Stimulated activated CD4-positive, alpha-beta T cell treated with anti-CD3 and anti-CD28 coated beads, Interleukin-15, amount 100 ng/mL, for 24 hours (primary cell): Measurements from ENCODE around the gene AKAP8L.
A peak's percentile ranks its signal among the peaks of the same experiment; 100 is the strongest.
"Not testable (repeated sequence)": the region's sequence is repeated elsewhere in the genome, so short reads cannot be mapped to it uniquely, and the experiment has no call there.

Experiments used
- DNase-seq: peaks from one replicate; pipeline ENCODE4 v3.0.0-alpha.2; 2020

The AKAP8L gene

GRCh38 chr19:15412832-15413231 lies 6.0 kb downstream of the AKAP8L start:
- no peak for DNase-seq

DNA sequence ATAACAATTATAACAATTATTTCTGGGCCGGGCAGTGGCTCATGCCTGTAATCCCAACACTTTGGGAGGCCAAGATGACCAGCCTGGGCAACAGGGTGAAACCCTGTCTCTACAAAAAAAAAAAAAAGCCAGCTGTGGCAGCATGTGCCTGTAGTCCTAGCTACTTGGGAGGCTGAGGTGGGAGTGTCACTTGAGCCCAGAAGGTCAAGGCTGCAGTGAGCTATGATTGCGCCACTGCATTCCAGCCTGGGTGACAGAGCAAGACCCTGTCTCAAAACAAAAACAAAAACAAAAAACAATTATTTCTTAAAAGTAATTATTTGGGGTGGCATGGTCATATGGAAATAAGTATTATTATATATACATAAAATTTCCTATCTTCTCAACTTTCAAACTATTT lies 7.4 kb downstream of the AKAP8L start:
- not testable (repeated sequence) for DNase-seq

- no peak for DNase-seq
These were observed 14.0 kb downstream of the AKAP8L start for GRCh38 chr19:15404780-15405211.

DNA sequence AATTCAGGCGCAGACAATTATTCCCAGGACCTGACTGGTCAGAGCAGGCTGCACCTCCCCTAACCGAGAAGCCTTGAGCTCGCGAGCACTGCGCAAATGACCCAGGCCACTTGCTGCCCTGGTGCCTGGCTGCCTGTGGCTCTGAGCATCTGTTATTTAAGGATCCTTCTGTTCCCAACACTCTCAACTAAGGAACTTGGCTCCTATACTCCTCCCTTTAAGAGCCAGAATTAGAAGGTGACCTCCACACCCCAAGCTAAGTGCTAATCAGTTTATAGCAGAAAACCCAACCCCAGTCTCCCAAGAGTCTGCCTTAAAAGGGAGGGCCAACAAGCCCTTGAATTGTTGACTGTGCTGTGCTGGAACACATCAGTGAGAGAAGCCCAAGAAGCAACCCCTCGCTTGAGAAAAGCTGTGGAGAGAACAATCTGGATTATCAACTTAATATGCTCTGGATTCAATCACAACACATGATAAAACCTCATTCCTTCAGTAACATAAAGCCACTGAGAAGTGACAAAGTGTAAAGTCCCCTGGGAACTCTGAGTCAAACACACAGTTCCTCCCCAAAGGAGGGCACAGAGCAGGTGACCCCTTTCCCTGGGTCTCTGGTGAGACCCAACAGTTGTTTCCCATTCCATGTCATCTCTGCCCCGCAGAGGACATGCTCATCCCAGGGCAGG lies 14.6 kb downstream of the AKAP8L start:
- DNase-seq, result no peak

DNA sequence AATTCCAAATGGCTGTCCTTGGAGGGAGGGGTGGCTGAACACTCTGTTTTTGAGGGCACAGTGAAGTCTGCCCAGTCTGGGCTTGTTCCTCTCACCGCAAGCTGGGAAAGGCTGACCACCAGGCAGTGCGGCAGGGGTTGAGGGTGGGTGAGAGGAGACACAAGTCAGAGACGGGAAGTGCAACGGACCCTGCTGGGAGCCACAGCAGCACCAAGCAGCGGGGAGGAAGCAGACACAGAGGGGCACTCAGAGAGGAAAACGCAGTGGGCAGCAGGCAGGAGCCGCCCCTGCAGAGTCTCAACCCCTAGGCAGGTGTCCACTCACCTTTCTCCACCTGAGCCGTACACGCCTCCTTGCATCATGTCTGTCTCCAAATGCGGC lies 15.6 kb downstream of the AKAP8L start:
- no peak for DNase-seq

GRCh38 chr19:15402411-15403150 lies 16.2 kb downstream of the AKAP8L start:
- DNase-seq, result no peak

GRCh38 chr19:15401397-15401710 lies 17.4 kb downstream of the AKAP8L start:
- no peak for DNase-seq

DNA sequence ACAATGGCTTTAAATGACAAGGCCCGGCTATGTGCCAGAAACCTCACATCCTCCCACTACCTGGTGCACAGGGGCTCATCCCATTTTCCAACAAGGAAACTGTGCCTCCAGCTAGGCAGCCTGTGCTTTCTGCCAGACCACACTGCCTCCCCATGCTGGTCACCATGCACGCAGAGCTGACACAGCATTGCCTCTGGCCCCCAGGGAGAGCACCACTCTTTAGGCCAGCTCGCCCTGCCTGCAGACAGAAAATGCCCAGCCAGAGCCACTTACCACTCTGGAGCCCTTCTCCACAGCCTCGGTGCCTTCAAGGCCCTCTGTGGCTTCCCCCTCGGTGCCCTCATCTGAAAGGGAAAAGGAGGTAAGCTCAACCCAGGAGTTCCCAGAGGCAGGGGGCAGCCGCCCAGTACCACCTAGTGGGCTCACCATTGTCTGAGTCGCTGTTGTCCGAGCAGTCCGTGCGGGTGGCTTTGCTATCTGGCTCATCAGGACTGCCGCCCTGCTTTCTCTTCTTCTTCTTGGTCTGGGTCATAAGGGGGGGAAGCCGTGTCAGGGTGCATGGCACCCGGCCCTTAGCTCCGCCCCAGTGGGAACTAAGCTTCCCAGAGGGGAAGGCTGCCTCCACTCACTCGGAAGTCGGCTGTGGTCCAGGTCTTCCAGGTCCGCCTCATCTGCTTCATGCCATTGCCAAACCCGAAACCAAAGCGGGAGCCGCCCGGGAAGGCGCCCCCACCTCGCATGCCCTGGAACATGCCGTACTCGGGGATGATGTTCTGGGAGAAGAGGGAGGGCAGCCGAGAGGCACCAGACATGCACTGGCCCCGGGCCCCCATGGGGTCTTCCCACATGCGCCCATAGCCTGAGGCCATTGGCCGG lies 18.0 kb downstream of the AKAP8L start:
- no peak for DNase-seq

- no peak for DNase-seq
These were observed 19.2 kb downstream of the AKAP8L start for GRCh38 chr19:15399635-15400034.

GRCh38 chr19:15399234-15399515 lies 19.6 kb downstream of the AKAP8L start:
- no peak for DNase-seq

DNA sequence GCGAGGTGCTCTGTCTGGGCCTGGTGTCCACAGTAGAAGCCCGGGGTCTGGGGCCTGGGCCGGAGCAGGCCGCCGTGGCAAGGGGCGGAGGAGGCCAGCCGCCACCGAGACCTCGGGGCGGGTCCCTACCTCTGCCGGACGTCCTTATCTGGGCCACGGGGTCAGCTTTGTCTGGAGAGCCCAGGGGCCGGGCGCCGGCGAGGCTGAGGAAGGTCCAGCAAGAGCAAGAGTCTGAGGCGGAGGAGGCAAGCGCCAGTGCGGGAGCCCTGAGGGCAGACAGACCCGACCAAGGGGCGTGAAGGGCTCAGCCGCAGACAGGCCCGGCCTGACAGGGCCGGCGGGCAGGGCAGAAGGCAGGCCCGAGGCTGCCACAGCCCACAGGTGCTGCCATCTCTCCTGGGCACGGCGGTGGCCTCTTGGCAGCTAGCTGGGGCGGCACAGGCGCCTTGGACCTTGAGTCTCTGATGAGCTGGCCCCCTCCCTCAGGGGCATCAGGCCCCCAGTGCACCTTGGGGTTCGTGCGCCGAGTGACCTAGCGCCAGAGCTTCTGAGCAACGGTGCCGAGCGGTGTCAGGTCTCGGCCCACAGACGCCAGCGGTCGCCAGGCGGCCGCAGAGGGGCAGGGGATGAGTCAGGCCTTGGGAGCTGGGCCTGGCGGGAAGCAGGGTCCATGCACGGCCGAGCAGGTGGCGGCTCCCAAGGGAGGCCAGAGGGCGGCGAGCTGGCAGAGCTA lies 20.1 kb downstream of the AKAP8L start:
- no peak for DNase-seq

DNA sequence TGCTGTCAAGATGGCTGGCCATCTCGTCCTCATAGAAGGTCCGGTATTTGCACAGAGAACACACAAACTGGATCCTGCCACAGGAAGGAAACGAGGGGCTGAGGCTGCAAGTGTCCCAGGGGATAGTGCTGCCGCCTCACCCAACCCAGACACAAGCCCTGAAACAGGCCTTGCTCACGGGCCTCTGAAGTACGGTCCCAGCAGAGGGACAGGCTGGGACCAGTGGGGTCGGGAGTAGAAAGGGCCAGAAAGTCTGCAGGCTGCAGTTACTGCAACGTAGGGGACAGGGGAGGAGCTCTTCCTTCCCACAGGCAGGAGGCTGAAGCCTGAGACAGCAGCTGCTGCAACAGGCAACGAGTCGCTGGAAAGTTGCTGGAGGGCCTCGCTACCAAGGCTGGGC lies 21.0 kb downstream of the AKAP8L start:
- DNase-seq, result no peak

DNA sequence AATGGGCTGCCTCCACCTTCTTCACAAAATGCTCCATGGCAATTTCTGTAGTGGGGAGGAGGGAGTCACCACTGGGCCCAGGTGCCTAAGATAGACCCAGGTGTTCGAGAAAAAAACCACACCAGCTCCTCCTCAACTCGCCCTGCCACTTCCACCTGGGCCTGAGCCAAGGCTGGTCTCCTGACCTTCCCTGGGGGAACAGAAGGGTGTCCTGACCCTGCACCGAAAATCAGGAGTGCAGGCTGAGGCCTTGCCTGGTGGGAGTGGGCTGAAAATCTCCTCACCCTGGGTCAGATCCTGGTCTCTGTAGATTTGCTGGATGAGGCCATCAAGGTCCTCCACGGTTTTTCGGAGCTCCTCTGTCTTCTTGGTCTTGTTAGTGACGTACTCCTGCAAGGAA lies 21.6 kb downstream of the AKAP8L start:
- no peak for DNase-seq

DNA sequence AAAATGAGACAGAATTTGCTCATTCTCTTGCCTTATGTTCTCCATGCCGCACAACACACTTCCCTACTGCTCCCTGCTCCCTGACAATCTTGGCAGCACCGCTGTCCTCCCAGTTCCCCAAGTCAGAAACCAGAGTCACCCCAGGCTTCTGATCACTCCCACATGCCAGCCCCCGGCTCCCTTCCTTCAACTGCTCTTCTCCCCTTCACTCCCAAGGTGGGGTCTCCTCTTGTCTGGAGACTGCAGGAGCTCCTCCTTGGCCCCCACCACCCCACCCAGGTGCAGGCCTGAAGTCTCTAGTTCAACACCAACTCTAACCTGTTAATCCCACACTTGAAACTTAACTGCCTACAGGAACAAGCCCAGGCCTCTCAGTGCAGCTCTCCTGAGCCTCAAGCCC lies 22.4 kb downstream of the AKAP8L start:
- DNase-seq, result no peak

DNA sequence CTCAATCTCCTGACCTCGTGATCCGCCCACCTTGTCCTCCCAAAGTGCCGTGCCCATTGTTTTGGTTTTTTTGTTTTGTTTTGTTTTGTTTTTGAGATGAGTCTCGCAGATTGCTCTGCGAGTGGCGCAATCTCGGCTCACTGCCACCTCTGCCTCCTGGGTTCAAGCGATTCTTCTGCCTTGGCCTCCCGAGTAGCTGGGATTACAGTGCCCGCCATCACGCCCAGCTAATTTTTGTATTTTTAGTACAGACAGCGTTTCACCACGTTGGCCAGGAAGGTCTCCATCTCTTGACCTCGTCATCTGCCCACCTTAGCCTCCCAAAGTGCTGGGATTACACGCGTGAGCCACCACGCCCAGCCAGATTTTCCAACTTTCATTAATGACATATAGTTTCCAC lies 23.5 kb downstream of the AKAP8L start:
- DNase-seq, result not testable (repeated sequence)

DNA sequence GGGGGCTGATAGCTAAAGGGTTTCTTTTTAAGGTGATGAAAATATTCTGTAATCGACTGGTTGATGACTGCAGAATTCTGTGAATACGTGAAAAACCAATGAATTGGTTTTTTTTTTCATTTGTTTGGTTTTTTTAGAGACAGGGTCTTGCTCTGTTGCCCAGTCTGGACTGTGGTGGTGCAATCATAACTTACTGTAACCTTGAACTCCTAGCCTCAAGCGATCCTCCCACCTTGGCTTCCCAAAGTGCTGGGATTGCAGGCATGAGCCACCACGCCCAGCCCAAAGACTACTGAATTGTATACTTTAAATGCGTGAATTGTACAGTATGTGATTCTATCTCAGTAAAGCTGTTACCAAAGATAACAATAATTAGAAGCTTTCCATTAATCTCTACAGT lies 24.4 kb downstream of the AKAP8L start:
- DNase-seq, result no peak

DNA sequence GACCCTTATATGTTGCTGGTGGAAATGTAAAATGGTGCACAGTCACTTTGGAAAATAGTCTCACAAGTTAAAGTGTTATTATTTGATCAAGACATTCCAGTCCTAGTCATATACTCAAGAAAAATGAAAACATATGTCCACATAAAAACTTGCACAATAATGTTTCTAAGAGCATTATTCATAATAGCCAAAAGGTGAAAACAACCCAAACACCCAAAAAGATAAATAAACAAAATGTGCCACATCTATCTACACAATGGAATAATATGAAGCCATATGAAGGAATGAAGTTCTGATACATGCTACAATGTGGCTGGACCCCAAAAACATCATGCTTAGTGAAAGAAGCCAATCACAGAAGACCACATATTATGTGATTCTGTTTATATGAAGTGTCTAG lies 24.8 kb downstream of the AKAP8L start:
- no peak for DNase-seq

GRCh38 chr19:15390814-15391213 lies 28.0 kb downstream of the AKAP8L start:
- no peak for DNase-seq

- no peak for DNase-seq
These were observed 36.9 kb downstream of the AKAP8L start for GRCh38 chr19:15381864-15382263.

- no peak for DNase-seq
These were observed 37.4 kb downstream of the AKAP8L start for GRCh38 chr19:15381429-15381828.

- peak; percentile 62 for DNase-seq
These were observed 38.7 kb downstream of the AKAP8L start for GRCh38 chr19:15379999-15380647.

- DNase-seq, result peak; percentile 98
These were observed 39.4 kb downstream of the AKAP8L start, which contains the start of gene AKAP8 for GRCh38 chr19:15379083-15379998. Gene AKAP8, minus strand, starts transcription at chr19:15379787. Its CDS starts 56 bp downstream, at chr19:15379731.
